ENCODE data around the gene ENOX1.

Gene ENOX1

GRCh38 chr13:43608400-43609137 lies 178.2 kb downstream of the ENOX1 start:
- no peak for DNase-seq (ENCODE audit: low read depth)

GRCh38 chr13:43597599-43597945 lies 189.2 kb downstream of the ENOX1 start:
- no peak for DNase-seq (ENCODE audit: low read depth)

- no peak for DNase-seq (ENCODE audit: low read depth)
These were observed 189.7 kb downstream of the ENOX1 start for GRCh38 chr13:43596924-43597598.

GRCh38 chr13:43596006-43596405 lies 190.8 kb downstream of the ENOX1 start:
- no peak for DNase-seq (ENCODE audit: low read depth)

GRCh38 chr13:43587376-43587775 lies 199.4 kb downstream of the ENOX1 start:
- no peak for DNase-seq (ENCODE audit: low read depth)

GRCh38 chr13:43584751-43585150 lies 202.0 kb downstream of the ENOX1 start:
- DNase-seq (ENCODE audit: low read depth): no peak

- DNase-seq (ENCODE audit: low read depth): no peak
These were observed 203.5 kb downstream of the ENOX1 start for GRCh38 chr13:43583321-43583720.

- no peak for DNase-seq (ENCODE audit: low read depth)
These were observed 206.5 kb downstream of the ENOX1 start for GRCh38 chr13:43580280-43580679.

- no peak for DNase-seq (ENCODE audit: low read depth)
These were observed 207.5 kb downstream of the ENOX1 start for GRCh38 chr13:43579321-43579720.

GRCh38 chr13:43574605-43575004 lies 212.2 kb downstream of the ENOX1 start:
- DNase-seq (ENCODE audit: low read depth): no peak

- DNase-seq (ENCODE audit: low read depth): no peak
These were observed 212.8 kb downstream of the ENOX1 start for GRCh38 chr13:43573802-43574514.

- DNase-seq (ENCODE audit: low read depth): no peak
These were observed 213.4 kb downstream of the ENOX1 start for GRCh38 chr13:43573361-43573740.

GRCh38 chr13:43572656-43573360 lies 214.0 kb downstream of the ENOX1 start:
- DNase-seq (ENCODE audit: low read depth): no peak

GRCh38 chr13:43569658-43570057 lies 217.1 kb downstream of the ENOX1 start:
- DNase-seq (ENCODE audit: low read depth): no peak

GRCh38 chr13:43567608-43568007 lies 219.2 kb downstream of the ENOX1 start:
- no peak for DNase-seq (ENCODE audit: low read depth)

GRCh38 chr13:43564952-43565351 lies 221.8 kb downstream of the ENOX1 start:
- no peak for DNase-seq (ENCODE audit: low read depth)

- no peak for DNase-seq (ENCODE audit: low read depth)
These were observed 225.7 kb downstream of the ENOX1 start for GRCh38 chr13:43561081-43561480.

GRCh38 chr13:43558939-43559338 lies 227.8 kb downstream of the ENOX1 start:
- DNase-seq (ENCODE audit: low read depth): no peak

GRCh38 chr13:43558326-43558725 lies 228.4 kb downstream of the ENOX1 start:
- no peak for DNase-seq (ENCODE audit: low read depth)

- no peak for DNase-seq (ENCODE audit: low read depth)
These were observed 231.1 kb downstream of the ENOX1 start for GRCh38 chr13:43555667-43556066.

GRCh38 chr13:43551897-43552456 lies 234.8 kb downstream of the ENOX1 start:
- DNase-seq (ENCODE audit: low read depth): no peak

GRCh38 chr13:43546816-43547215 lies 240.0 kb downstream of the ENOX1 start:
- no peak for DNase-seq (ENCODE audit: low read depth)

Measured in stimulated activated CD8-positive, alpha-beta memory T cell treated with anti-CD3 and anti-CD28 coated beads, Interleukin-12 subunit alpha, Interleukin-12 subunit beta, amount 100 ng/mL, for 1 hour (primary cell).